GM12878 (cell line): ENCODE results near the gene PACS1. TPM values are rescaled to one million over a fixed set of nuclear protein-coding genes. Genes with fewer than 3 reads are reported as not detected.

Experiments used
- ATF2 ChIP-seq: IDR thresholded peaks from 2 replicates; pipeline ENCODE4 v1.6.1; 2012; ENCODE audit warnings: low read length, inconsistent platforms
- ATF7 ChIP-seq: fragments of 450-650 bp; IDR thresholded peaks from 2 replicates; pipeline ENCODE4 v1.6.1; 2016; ENCODE audit warnings: low read depth, mild to moderate bottlenecking
- E2F8 ChIP-seq: fragments of 450-650 bp; IDR thresholded peaks from 2 replicates; pipeline ENCODE4 v1.6.1; 2018; ENCODE audit warnings: mild to moderate bottlenecking, low read depth, moderate library complexity; ENCODE audit not compliant: partially characterized antibody
- EED ChIP-seq: sonication (generic); IDR thresholded peaks from 2 replicates; pipeline ENCODE4 v1.6.1; 2016; ENCODE audit warnings: antibody characterized with exemption, low read depth
- FOXM1 ChIP-seq: IDR thresholded peaks from 2 replicates; pipeline ENCODE4 v1.6.1; 2012; ENCODE audit warnings: low read depth, mild to moderate bottlenecking, inconsistent platforms, low read length, moderate library complexity
- HCFC1 ChIP-seq: fragments of 150-350 bp; IDR thresholded peaks from 2 replicates; pipeline ENCODE4 v1.6.1; 2014; ENCODE audit warnings: low read length
- IRF4 ChIP-seq: IDR thresholded peaks from 2 replicates; pipeline ENCODE4 v1.6.1; 2011; ENCODE audit warnings: low read depth, low read length
- KLF5 ChIP-seq: fragments of 450-650 bp; IDR thresholded peaks from 2 replicates; pipeline ENCODE4 v1.6.1; 2014; ENCODE audit warnings: mild to moderate bottlenecking; ENCODE audit not compliant: partially characterized antibody
- LARP7 ChIP-seq: fragments of 450-650 bp; IDR thresholded peaks from 2 replicates; pipeline ENCODE4 v1.6.1; 2017; ENCODE audit warnings: mild to moderate bottlenecking
- MTA2 ChIP-seq: fragments of 450-650 bp; IDR thresholded peaks from 2 replicates; pipeline ENCODE4 v1.6.1; 2016; ENCODE audit warnings: low read depth, mild to moderate bottlenecking, moderate library complexity
- NFXL1 ChIP-seq: fragments of 450-650 bp; IDR thresholded peaks from 2 replicates; pipeline ENCODE4 v1.6.1; 2017; ENCODE audit warnings: antibody characterized with exemption, mild to moderate bottlenecking, borderline replicate concordance
- POU2F2 ChIP-seq: IDR thresholded peaks from 3 replicates; pipeline ENCODE4 v1.6.1; 2011; ENCODE audit warnings: low read depth, mild to moderate bottlenecking, low read length, borderline replicate concordance
- RAD51 ChIP-seq: fragments of 450-650 bp; IDR thresholded peaks from 2 replicates; pipeline ENCODE4 v1.6.1; 2016; ENCODE audit warnings: moderate library complexity, mild to moderate bottlenecking, inconsistent platforms
- RUNX3 ChIP-seq: IDR thresholded peaks from 2 replicates; pipeline ENCODE4 v1.6.1; 2012; ENCODE audit warnings: low read length, inconsistent platforms
- SKIL ChIP-seq: fragments of 450-650 bp; IDR thresholded peaks from 2 replicates; pipeline ENCODE4 v1.6.1; 2017; ENCODE audit warnings: mild to moderate bottlenecking, low read depth, inconsistent platforms; ENCODE audit not compliant: poor library complexity, severe bottlenecking
- SMAD1 ChIP-seq: fragments of 450-650 bp; IDR thresholded peaks from 2 replicates; pipeline ENCODE4 v1.6.1; 2018; ENCODE audit warnings: mild to moderate bottlenecking, low read depth; ENCODE audit not compliant: partially characterized antibody
- STAT3 ChIP-seq: IDR thresholded peaks from 2 replicates; pipeline ENCODE4 v1.6.1; 2011; ENCODE audit warnings: low read depth, low read length, improper control_type of control experiment
- USF1 ChIP-seq: IDR thresholded peaks from 2 replicates; pipeline ENCODE4 v1.6.1; 2011; ENCODE audit warnings: borderline replicate concordance, low read depth, mild to moderate bottlenecking, moderate library complexity, mixed read lengths, low read length; ENCODE audit not compliant: insufficient read depth; ENCODE audit errors: extremely low read length
- ZBTB4 ChIP-seq: fragments of 450-650 bp; formaldehyde crosslinking; IDR thresholded peaks from 2 replicates; pipeline ENCODE4 v1.4.0; 2022; ENCODE audit warnings: mild to moderate bottlenecking, moderate library complexity
- polyA plus RNA-seq, 11 experiments: library from polyadenylated mRNA; depleted of rRNA in 4 of 11; unstranded in 6 of 11; stranded (reverse) in 5 of 11; fragments of >200 nt; fragmentation: Nextera tagmentation in 4 of 11; fragmentation: Illumina TruSeq in 1 of 11; extraction: Ambion mirVana in 4 of 11; extraction: Trizol in 1 of 11; gene quantifications; 1 replicate in 1 of 11; 2 replicates in 10 of 11; pipeline versions ENCODE4 v1.2.1 to v1.2.3, GENCODE V29; 2011 to 2016; ENCODE audit warnings: inconsistent platforms in 2 of 11, missing spikeins in 2 of 11, low read depth in 1 of 11
- total RNA-seq, 4 experiments: library from RNA; depleted of rRNA in 3 of 4; stranded (reverse); fragments of >200 nt in 3 of 4; fragmentation: Illumina TruSeq in 1 of 4; extraction: Trizol in 1 of 4; gene quantifications; 2 replicates each; pipeline versions ENCODE4 v1.2.1 to v1.2.3, GENCODE V29; 2013 to 2021

Gene PACS1
- total and polyA plus RNA-seq, 10 of the 15 experiments (the other 5 are each of a cell fraction or from before 2014, with no cell fraction given) = 1.1 to 74.3 (median 17.9) TPM

GRCh38 chr11:66222358-66223149 is 152.5 kb downstream of the PACS1 start (continued):
- TF ChIP-seq RAD51 (peak; percentile 94), USF1 (peak; percentile 91), ATF2 (0 out of 2 replicates have a peak, but pooled peaks have one; percentile 45), LARP7 (peak; percentile 45; the same call in 1 of the 2 replicates), STAT3 (no peak), MTA2 (peak; percentile 70), FOXM1 (peak; percentile 86), POU2F2 (peak; percentile 77), KLF5 (peak; percentile 69), SKIL (peak; percentile 43), E2F8 (peak; percentile 60), EED (no peak; the same call in none of the 2 replicates), SMAD1 (peak; percentile 38), HCFC1 (peak; percentile 46; the same call in 1 of the 2 replicates), ATF7 (peak; percentile 80), NFXL1 (no peak), ZBTB4 (no peak), IRF4 (peak; percentile 72), RUNX3 (peak; percentile 74)
